Measurements from ENCODE around the gene HMGCS2.

GRCh38 chr1:119799599-119800177 lies 31.0 kb upstream of the HMGCS2 start:
- TF ChIP-seq CBX3 (IDR thresholded peaks at IDR 0.05; ENCODE audit: borderline replicate concordance, low read depth) (no peak), KDM1A (IDR thresholded peaks at IDR 0.05; ENCODE audit: borderline replicate concordance) (no peak), GATAD2B (conservative IDR thresholded peaks at IDR 0.05; ENCODE audit: low read depth) (no peak), CHD2 (IDR thresholded peaks at IDR 0.05; ENCODE audit: borderline replicate concordance, low read depth, low read length) (no peak), NR2C2 (IDR thresholded peaks at IDR 0.05; ENCODE audit: borderline replicate concordance, control insufficient read depth, insufficient read length, low read depth) (no peak), CTCF (IDR thresholded peaks at IDR 0.05 in 2 of 3, conservative IDR thresholded peaks at IDR 0.05 in 1 of 3; ENCODE audit: control insufficient read depth in 2 of 3, extremely low read depth in 1 of 3, insufficient read depth in 1 of 3, low read depth in 3 of 3, low read length in 3 of 3) (no peak), DPF2 (IDR thresholded peaks at IDR 0.05) (no peak)
- TF ChIP-seq, protein P1, sequence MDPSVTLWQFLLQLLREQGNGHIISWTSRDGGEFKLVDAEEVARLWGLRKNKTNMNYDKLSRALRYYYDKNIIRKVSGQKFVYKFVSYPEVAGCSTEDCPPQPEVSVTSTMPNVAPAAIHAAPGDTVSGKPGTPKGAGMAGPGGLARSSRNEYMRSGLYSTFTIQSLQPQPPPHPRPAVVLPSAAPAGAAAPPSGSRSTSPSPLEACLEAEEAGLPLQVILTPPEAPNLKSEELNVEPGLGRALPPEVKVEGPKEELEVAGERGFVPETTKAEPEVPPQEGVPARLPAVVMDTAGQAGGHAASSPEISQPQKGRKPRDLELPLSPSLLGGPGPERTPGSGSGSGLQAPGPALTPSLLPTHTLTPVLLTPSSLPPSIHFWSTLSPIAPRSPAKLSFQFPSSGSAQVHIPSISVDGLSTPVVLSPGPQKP (IDR thresholded peaks at IDR 0.05; ENCODE audit: low read depth, low read length) = no peak
